HEK293T (cell line): ENCODE results near the gene ODAD3.

Source experiments
- ARNT ChIP-seq: fragments of 450-650 bp; IDR thresholded peaks from 2 replicates; pipeline ENCODE4 v1.6.1; 2017; ENCODE audit warnings: mild to moderate bottlenecking
- BHLHE40 ChIP-seq: fragments of 450-650 bp; IDR thresholded peaks from 2 replicates; pipeline ENCODE4 v1.6.1; 2016; ENCODE audit warnings: mild to moderate bottlenecking, moderate library complexity, borderline replicate concordance
- CTBP1 ChIP-seq: fragments of 450-650 bp; IDR thresholded peaks from 2 replicates; pipeline ENCODE4 v1.6.1; 2016; ENCODE audit warnings: borderline replicate concordance
- FOXA1 ChIP-seq: fragments of 450-650 bp; IDR thresholded peaks from 2 replicates; pipeline ENCODE4 v1.6.1; 2016; ENCODE audit warnings: mild to moderate bottlenecking
- FOXK2 ChIP-seq: fragments of 450-650 bp; IDR thresholded peaks from 2 replicates; pipeline ENCODE4 v1.6.1; 2016; ENCODE audit warnings: mild to moderate bottlenecking
- FOXM1 ChIP-seq: fragments of 450-650 bp; IDR thresholded peaks from 2 replicates; pipeline ENCODE4 v1.6.1; 2017; ENCODE audit warnings: mild to moderate bottlenecking, borderline replicate concordance
- HDGF ChIP-seq: fragments of 450-650 bp; IDR thresholded peaks from 2 replicates; pipeline ENCODE4 v1.6.1; 2017; ENCODE audit warnings: antibody characterized with exemption, borderline replicate concordance
- L3MBTL2 ChIP-seq: fragments of 450-650 bp; conservative IDR thresholded peaks from 2 replicates; pipeline ENCODE4 v1.6.1; 2016; ENCODE audit warnings: mild to moderate bottlenecking
- LEF1 ChIP-seq: fragments of 450-650 bp; IDR thresholded peaks from 2 replicates; pipeline ENCODE4 v1.6.1; 2017; ENCODE audit warnings: mild to moderate bottlenecking, borderline replicate concordance
- NFRKB ChIP-seq: fragments of 450-650 bp; IDR thresholded peaks from 2 replicates; pipeline ENCODE4 v1.6.1; 2016; ENCODE audit warnings: mild to moderate bottlenecking, moderate library complexity
- PKNOX1 ChIP-seq: fragments of 450-650 bp; IDR thresholded peaks from 2 replicates; pipeline ENCODE4 v1.6.1; 2016
- SP1 ChIP-seq: fragments of 450-650 bp; IDR thresholded peaks from 2 replicates; pipeline ENCODE4 v1.6.1; 2017
- SUZ12 ChIP-seq: fragments of 450-650 bp; IDR thresholded peaks from 2 replicates; pipeline ENCODE4 v1.6.1; 2016; ENCODE audit warnings: mild to moderate bottlenecking
- TARDBP ChIP-seq: fragments of 450-650 bp; IDR thresholded peaks from 2 replicates; pipeline ENCODE4 v1.6.1; 2016

GRCh38 chr19:11425719-11426457 lies 9.0 kb downstream of the ODAD3 start:
- TF ChIP-seq SUZ12 = no peak
- TF ChIP-seq LEF1 = no peak
- TF ChIP-seq SP1 = no peak
- no peak for TF ChIP-seq BHLHE40
- TF ChIP-seq NFRKB = no peak
- TF ChIP-seq ARNT = no peak
- no peak for TF ChIP-seq L3MBTL2
- no peak for TF ChIP-seq HDGF
- TF ChIP-seq FOXA1 = no peak
- no peak for TF ChIP-seq FOXK2
- TF ChIP-seq PKNOX1 = no peak
- no peak for TF ChIP-seq FOXM1
- TF ChIP-seq TARDBP = no peak
- no peak for TF ChIP-seq CTBP1
